Epidermal melanocyte (primary cell): ENCODE data around the gene GFPT1.

ENCODE experiments used
- DNase-seq: peaks from one replicate; pipeline ENCODE4 v3.0.0; 2011; ENCODE audit warnings: low spot score; ENCODE audit not compliant: insufficient read length

GFPT1 gene

DNA sequence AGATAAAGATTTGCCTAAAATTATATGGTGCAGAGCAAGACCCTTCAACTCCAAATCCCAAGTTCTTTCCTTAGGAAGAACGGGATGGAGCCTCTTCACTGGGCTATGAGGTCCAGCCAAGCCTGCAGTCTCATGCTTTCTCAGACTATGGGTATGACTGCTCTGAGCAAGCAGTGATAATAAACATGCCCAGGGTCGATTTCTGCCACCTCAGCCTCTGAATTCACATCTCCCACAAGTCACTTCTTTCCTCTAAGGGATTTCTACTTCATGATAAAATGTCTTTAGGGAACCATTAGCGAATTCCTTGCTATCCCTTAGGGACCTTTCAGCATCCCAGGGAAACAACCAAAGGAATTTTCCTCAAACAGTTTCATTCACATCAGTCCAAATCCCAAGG, 94.8 kb downstream of the GFPT1 start:
- no peak for DNase-seq

DNA sequence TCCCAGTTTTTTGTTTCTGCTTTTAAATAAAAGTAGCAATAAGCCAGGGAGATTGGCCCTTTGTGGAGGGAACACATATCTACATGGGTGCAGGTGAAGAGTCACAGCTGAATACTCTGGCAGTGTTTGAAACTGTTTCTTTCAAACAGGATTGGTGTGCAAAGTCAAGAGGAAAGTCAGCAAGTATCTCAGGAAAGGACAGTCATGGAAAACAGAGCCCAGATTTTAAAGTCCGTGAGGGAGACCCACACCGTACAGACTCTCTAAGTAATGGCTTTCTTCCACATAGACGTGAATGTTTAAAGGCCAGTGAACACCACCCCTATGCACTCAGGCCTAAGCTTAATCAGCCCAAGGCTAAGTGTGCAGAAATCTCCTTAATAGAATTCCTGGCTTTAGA, 95.3 kb downstream of the GFPT1 start:
- no peak for DNase-seq

DNA sequence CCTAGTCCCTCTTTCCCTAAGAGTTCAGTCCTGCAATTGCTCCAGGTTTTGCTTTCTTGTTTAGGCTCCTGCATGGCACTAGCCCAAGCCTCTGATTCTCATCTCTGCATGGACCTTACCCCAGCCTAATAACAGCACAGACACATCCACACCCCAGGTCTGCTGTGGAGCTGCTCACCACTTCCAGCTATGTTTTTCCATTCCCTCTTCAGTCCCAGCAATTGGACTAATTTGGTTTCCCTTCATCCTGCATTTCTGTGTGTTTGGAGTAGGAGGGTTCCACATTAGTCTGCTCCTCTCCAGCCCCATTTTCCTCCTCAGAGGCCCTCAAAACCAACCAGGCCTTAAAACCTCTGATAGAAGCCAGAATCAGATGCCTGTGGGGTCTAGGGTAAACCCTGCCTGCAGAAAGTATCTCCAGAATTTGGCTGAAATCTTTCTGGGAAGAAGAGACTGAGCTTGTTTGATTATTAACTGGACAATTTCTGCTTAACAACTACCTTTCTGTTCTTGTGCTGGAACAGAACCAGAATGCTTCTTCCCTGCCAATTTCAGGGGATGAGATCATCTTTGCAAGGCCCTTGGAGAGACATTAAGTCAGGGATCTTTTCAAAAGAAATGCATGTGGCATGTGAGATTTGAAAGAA, 95.9 kb downstream of the GFPT1 start:
- no peak for DNase-seq

DNA sequence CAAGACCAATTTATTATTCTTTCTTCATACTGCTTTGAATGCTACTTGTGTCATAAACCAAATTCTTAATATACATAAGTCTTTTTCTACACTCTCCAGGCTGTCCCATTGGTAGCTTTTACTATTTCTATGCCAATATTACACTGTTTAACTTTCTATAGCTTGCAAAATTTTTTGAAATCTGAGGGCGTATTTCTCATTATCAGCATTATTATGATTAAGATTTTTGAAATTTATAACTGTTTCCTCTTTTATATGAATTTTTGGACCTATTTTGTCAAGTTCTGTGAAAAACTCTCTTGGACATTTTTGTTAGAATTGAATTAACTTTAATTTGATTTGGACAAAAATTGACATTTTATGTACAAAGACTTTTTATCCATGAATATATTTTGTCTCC, 98.6 kb downstream of the GFPT1 start:
- DNase-seq, result no peak

DNA sequence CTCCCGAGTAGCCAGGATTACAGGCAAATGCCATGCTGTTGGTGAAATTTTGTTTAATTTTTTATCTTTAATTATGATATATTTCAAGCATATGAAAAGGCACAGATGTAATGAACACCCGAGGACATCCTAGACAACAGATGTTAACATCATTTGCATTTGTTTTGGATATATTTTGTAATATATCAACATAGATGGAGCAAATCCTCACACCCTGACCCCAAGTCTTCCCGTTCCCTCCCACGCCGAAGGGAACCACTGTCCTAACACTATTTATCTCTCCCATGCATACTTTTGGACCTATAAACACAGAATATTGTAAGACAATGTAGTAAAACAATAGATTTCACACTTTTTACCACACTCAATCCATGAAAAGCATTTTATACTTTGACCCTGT, 99.5 kb downstream of the GFPT1 start:
- DNase-seq, result no peak

DNA sequence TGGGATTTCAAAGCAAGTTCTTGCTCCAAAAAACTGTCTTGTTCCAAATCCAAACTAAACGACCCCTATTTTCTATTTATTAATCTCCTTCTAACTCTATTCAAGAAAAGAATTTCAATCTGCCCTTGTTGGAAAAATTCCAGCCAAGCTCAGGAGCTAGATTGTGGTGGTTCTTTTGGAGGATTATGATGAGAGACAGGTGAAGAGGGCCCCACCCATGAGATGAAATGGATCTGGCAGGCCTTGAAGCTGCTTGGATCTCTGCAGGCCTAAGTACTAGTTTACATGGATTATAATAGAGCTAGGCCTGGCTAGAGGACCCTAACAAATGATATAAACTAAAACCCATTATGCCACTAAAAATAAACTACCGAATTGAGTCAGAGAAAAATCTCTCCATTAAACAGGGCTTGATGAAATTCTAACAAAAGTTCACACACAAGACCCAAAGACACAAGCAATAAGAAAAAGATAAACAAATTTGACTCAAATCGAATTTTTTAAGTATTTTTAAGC, 101.6 kb downstream of the GFPT1 start:
- DNase-seq, result no peak

DNA sequence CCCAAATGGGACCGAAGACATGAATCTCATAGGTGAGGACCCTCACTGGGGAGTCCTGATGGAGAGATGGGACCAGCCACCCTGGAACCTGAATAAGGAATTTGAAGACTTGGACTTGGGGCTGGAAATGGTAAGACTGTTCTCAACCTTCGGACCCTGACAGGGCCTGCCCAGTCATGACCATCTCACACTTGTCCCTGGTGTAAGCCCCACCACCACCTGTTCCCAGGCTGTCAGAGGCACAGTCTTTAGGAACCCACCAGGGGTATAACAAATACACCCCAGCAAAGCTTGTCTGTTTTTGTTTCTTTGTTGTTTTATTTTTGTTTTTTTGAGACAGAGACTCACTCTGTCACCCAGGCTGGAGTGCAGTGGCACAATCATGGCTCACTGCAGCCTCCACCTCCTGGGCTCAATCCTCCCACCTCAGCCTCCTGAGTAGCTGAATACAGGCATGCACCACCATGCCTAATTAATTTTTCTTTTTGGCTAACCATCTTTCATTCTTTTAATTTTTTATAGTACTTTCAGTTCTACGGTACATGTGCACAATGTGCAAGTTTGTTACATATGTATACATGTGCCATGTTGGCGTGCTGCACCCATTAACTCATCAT, 106.1 kb downstream of the GFPT1 start:
- no peak for DNase-seq

DNA sequence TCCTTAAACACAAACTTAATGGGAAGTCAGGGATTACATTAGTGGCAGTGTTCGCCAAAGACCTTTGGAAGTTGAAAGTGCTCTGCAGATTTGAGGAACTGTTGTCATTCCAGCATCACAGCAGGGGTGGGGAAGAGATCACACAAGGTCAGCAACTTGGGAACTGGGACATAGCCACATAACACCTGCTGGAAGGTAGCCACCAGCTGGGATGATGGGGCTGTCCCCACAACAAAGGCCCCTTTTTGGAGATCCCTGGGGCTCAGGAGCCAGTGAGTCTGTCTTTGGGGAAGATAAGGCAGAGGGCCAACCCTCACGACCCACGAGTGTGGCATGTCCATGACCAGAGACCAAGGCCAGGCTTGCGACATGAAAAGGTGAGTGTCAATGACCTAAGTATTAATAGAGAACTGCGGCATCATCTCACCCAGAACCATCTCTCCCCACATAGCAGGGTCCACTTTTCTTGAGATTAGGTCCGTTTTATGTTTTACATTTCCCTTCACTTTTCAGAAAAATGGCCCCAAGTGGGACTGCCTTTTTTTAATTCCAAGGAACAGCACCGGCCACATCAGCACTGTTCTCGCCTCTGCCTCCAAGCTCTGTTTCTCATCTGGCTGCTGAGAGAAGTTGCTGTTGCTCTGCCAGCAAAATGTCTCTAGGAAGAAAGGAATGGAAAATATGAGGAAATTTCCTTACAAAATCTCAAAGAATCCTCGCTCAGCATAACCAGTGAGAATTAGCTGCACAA, 106.9 kb downstream of the GFPT1 start:
- DNase-seq, result no peak

DNA sequence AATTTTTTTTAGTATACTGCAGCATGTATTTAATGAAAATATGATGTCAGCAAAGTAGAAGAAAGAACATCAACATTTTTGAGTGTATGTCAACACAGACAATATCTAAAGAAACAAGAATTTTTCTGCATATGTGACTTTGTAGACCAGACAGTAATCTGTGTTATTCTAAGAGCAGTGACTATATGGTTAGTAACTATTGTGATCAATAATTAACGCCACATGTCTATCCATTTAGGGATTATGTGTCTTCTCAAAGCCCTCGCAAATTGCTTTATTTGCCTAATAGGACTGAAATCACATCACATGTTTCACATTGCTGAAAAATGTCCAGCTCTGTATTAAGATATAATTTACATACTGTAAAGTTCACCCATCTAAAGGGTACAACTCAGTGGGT, 107.8 kb downstream of the GFPT1 start:
- no peak for DNase-seq

DNA sequence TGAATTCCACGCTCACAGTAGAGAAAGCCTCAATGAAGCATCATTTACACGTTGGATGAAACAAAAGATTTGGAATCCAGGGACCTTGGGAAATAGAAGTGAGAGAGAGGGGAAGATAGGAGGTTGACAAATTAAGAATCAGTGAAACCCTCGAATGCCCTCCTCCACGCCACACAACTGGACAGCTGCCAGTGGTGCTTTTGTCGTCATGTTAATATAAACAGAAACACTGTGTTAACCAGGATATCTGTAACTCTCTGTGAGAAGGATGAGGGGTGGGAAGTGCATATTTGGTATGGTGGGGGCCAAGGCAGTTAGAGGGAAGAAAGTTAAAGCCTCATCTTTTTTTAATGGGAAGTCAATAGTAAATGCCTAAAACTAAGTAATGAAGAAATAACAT, 108.7 kb downstream of the GFPT1 start:
- no peak for DNase-seq

DNA sequence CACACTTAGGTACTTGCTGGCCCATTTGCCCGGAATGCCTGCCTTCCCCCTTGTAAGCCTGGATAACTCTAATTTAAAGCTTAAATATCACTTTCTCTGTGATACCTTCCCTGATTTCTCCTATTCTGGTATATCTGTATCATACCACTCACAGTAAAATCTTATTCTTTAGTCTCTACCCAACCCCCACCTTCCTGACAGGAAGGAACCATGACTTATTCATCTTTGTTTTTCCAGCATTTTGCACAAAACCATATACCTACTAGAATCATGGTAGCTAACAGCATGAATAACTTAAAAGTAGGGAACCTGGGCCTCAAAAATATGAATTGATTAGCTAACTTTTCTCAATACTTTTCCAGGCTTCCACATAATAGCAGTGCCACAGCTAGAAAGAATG, 111.5 kb downstream of the GFPT1 start:
- DNase-seq, result no peak

DNA sequence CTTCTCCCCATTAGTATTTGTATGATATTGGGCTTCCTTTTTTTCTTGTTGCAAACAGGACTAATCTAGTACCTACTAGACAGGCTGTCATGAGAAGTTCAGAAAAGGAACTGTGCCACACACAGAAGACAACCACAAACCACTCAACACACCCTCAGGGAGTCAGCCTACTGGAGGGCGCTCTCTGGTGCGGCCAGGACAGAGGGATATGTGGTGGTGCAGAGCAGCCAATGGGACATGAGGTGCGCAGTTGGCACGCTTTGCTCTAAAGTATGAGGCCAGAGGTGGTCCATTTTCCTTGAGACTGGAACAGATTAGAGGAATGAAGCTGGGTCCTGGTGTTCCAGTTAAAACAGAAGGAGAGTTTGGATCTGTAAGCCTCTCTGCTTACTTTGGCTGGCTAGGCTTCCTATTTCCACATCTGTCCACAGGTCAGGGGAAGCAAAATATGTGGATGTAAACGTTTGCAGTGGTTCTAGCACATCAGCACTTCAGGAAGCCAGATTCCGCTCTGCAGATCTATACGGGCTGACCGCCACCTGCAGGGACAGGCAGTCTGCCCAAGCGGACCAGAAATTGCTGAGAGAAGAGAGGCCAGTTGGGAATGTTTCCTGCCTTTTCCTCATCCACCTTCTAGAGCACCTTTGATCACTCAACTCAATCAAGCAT, 114.1 kb downstream of the GFPT1 start:
- no peak for DNase-seq

DNA sequence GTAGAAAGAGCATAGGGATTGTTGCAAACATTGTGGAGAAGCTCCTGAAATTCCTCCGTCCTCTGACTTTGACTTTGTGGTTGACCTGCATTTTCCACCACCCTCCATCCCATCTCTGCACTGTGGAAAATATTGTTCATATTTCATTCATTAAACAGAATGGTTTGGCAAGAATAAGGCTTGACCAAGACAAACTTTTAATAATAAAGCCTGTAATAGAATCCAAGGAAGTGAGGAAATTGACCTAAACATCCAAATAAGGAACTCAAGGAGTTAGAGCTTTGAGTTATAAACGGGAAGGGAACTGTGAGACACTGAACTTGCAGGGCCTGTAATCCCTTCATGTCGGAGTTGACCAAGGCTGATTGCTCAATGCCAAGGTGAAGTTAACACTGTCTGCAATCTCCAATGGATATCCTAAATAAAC, 115.2 kb downstream of the GFPT1 start:
- DNase-seq, result no peak
